SK-N-SH (cell line): ENCODE results near the gene SPO11. TPM values are rescaled to one million over a fixed set of nuclear protein-coding genes. Genes with fewer than 3 reads are reported as not detected.

ENCODE experiments used
- CTCF ChIA-PET: fragments of 300-600, 350-600 bp; formaldehyde crosslinking; extraction: SDS; loops from one replicate; lab custom pipeline; 2021; lab: Yijun Ruan, JAX
- POLR2A ChIA-PET: fragments of 350-600 bp; sonication (Branson Sonifier 250); formaldehyde crosslinking; extraction: SDS; loops from one replicate; lab custom pipeline; 2020; ENCODE audit warnings: antibody characterized with exemption, inconsistent platforms; lab: Yijun Ruan, JAX
- DNase-seq: peaks from one replicate; pipeline ENCODE4 v3.0.0; 2012
- H2AFZ ChIP-seq: fragments of 200-600 bp; sonication (generic); 2 replicates; pipeline ENCODE4 v1.8.1; 2016; ENCODE audit warnings: antibody characterized with exemption, mild to moderate bottlenecking, low read depth
- H3F3A ChIP-seq: fragments of 200-600 bp; sonication (generic); replicated peaks from 2 replicates; pipeline ENCODE3; 2016; ENCODE audit warnings: antibody characterized with exemption, mild to moderate bottlenecking; ENCODE audit not compliant: insufficient read depth
- H3K27ac ChIP-seq, 2 experiments: fragments of 200-500 bp in 1 of 2; fragments of 200-600 bp in 1 of 2; sonication (Bioruptor generic) in 1 of 2; sonication (generic), shearing (Covaris generic) in 1 of 2; 2 replicates each; pipeline versions ENCODE4 v1.5.1 to v1.6.1; 2014 to 2016; ENCODE audit warnings: low read depth in 2 of 2, inconsistent platforms in 1 of 2, low read length in 1 of 2, mild to moderate bottlenecking in 1 of 2, mixed read lengths in 1 of 2
- H3K27me3 ChIP-seq: fragments of 200-600 bp; sonication (generic), shearing (Covaris generic); 2 replicates; pipeline ENCODE4 v1.6.1; 2016; ENCODE audit warnings: mixed run types; ENCODE audit not compliant: insufficient read depth
- H3K36me3 ChIP-seq, 2 experiments: fragments of 200-500 bp in 1 of 2; fragments of 200-600 bp in 1 of 2; sonication (Bioruptor generic) in 1 of 2; sonication (generic) in 1 of 2; replicated peaks in 1 of 2; 2 replicates each; pipeline versions ENCODE3 to v1.5.1; 2014 to 2016; ENCODE audit warnings: low read length in 1 of 2, mild to moderate bottlenecking in 1 of 2; ENCODE audit not compliant: insufficient read depth in 2 of 2, control insufficient read depth in 1 of 2
- H3K4me1 ChIP-seq, 2 experiments: fragments of 200-500 bp in 1 of 2; fragments of 200-600 bp in 1 of 2; sonication (Bioruptor generic) in 1 of 2; sonication (generic), shearing (Covaris generic) in 1 of 2; 2 replicates each; pipeline versions ENCODE4 v1.5.1 to v1.6.1; 2014 to 2016; ENCODE audit warnings: low read depth in 1 of 2, low read length in 1 of 2, mixed run types in 1 of 2; ENCODE audit not compliant: insufficient read depth in 2 of 2, control insufficient read depth in 1 of 2
- H3K4me2 ChIP-seq: fragments of 200-600 bp; sonication (generic), shearing (Covaris generic); 2 replicates; pipeline ENCODE4 v1.6.1; 2017; ENCODE audit warnings: mixed run types
- H3K4me3 ChIP-seq, 2 experiments: fragments of 200-500 bp in 1 of 2; fragments of 200-600 bp in 1 of 2; sonication (Bioruptor generic) in 1 of 2; sonication (generic), shearing (Covaris generic) in 1 of 2; 2 replicates each; pipeline versions ENCODE4 v1.5.1 to v1.8.1; 2014 to 2016; ENCODE audit warnings: low read depth in 2 of 2, inconsistent platforms in 1 of 2, low read length in 1 of 2, mild to moderate bottlenecking in 1 of 2, mixed read lengths in 1 of 2, moderate library complexity in 1 of 2
- H3K79me2 ChIP-seq: fragments of 200-600 bp; sonication (generic); 2 replicates; pipeline ENCODE4 v1.8.1; 2017; ENCODE audit warnings: mild to moderate bottlenecking; ENCODE audit not compliant: insufficient read depth
- H3K9ac ChIP-seq: fragments of 200-600 bp; sonication (generic); 2 replicates; pipeline ENCODE4 v1.6.1; 2017; ENCODE audit warnings: mixed run types
- H3K9me2 ChIP-seq: fragments of 200-600 bp; sonication (generic); 2 replicates; pipeline ENCODE4 v1.6.1; 2017; ENCODE audit warnings: mixed run types
- H3K9me3 ChIP-seq: fragments of 200-600 bp; sonication (generic); 2 replicates; pipeline ENCODE4 v1.6.1; 2017; ENCODE audit warnings: mixed run types, mild to moderate bottlenecking, moderate library complexity
- H4K20me1 ChIP-seq: fragments of 200-600 bp; sonication (generic); 2 replicates; pipeline ENCODE4 v1.6.1; 2017; ENCODE audit warnings: mild to moderate bottlenecking, mixed run types; ENCODE audit not compliant: insufficient read depth
- EP300 ChIP-seq, 2 experiments: IDR thresholded peaks; 2 replicates each; pipeline versions ENCODE4 v1.4.0 to v1.6.1; 2012; ENCODE audit warnings: borderline replicate concordance in 1 of 2, low read depth in 1 of 2, low read length in 1 of 2
- FOSL2 ChIP-seq: IDR thresholded peaks from 2 replicates; pipeline ENCODE4 v1.4.0; 2012; ENCODE audit warnings: low read depth, mild to moderate bottlenecking, moderate library complexity, borderline replicate concordance
- FOXJ3 ChIP-seq: sonication (generic); formaldehyde crosslinking; IDR thresholded peaks from 2 replicates; pipeline ENCODE4 v1.5.1; 2020; ENCODE audit warnings: mild to moderate bottlenecking, missing genetic modification reagents
- IRF3 ChIP-seq: fragments of 150-350 bp; IDR thresholded peaks from 2 replicates; pipeline ENCODE4 v1.6.1; 2016; ENCODE audit warnings: mild to moderate bottlenecking, low read depth, low read length
- MAX ChIP-seq: IDR thresholded peaks from 2 replicates; pipeline ENCODE4 v1.4.0; 2012; ENCODE audit warnings: low read depth
- MEF2A ChIP-seq: IDR thresholded peaks from 2 replicates; pipeline ENCODE4 v1.4.0; 2012; ENCODE audit warnings: low read depth, borderline replicate concordance
- PBX3 ChIP-seq: IDR thresholded peaks from 2 replicates; pipeline ENCODE4; 2012
- RAD21 ChIP-seq: IDR thresholded peaks from 2 replicates; pipeline ENCODE4 v1.6.1; 2012; ENCODE audit warnings: mild to moderate bottlenecking, low read length
- SIN3A ChIP-seq: IDR thresholded peaks from 2 replicates; pipeline ENCODE4 v1.6.1; 2012; ENCODE audit warnings: low read depth, mild to moderate bottlenecking, low read length, moderate library complexity, borderline replicate concordance
- SMC3 ChIP-seq: IDR thresholded peaks from 2 replicates; pipeline ENCODE4 v1.6.1; 2012; ENCODE audit warnings: low read depth, low read length, improper control_type of control experiment
- TAF1 ChIP-seq: IDR thresholded peaks from 2 replicates; pipeline ENCODE4 v1.6.1; 2012; ENCODE audit warnings: low read depth, mild to moderate bottlenecking, low read length, moderate library complexity, borderline replicate concordance
- TEAD4 ChIP-seq: IDR thresholded peaks from 2 replicates; pipeline ENCODE4 v1.4.0; 2012; ENCODE audit warnings: mild to moderate bottlenecking, borderline replicate concordance; ENCODE audit not compliant: insufficient read depth
- USF1 ChIP-seq: IDR thresholded peaks from 2 replicates; pipeline ENCODE4 v1.4.0; 2012; ENCODE audit warnings: low read depth, borderline replicate concordance
- USF2 ChIP-seq: fragments of 150-350 bp; IDR thresholded peaks from 2 replicates; pipeline ENCODE4 v1.6.1; 2017; ENCODE audit warnings: antibody characterized with exemption, low read length, low read depth, borderline replicate concordance
- YY1 ChIP-seq: IDR thresholded peaks from 2 replicates; pipeline ENCODE4 v1.4.0; 2012; ENCODE audit warnings: low read depth, mild to moderate bottlenecking
- WGBS: methylation state at CpG from one replicate; pipeline ENCODE4 v1.1.6; 2017; ENCODE audit warnings: low lambda C conversion rate; 5-methylcytosine and 5-hydroxymethylcytosine counted together
- polyA plus RNA-seq, 3 experiments: library from polyadenylated mRNA; depleted of rRNA; stranded (reverse); fragments of >200 nt; gene quantifications; 2 replicates each; pipeline ENCODE4 v1.2.3, GENCODE V29; 2012

Gene SPO11
- polyA plus RNA-seq, 1 of the 3 experiments (the other 2 are of a cell fraction), result not detected

- H3K9me2 ChIP-seq, result no peaks in the 10 kb centered on the region
- no peak for DNase-seq
- H3K4me1 ChIP-seq, result no peaks in the 10 kb centered on the region
- no peaks in the 10 kb centered on the region for H3K9me3 ChIP-seq
- WGBS, result 83% methylated on average over 3 of the region's 3 CpGs
- H3K27me3 ChIP-seq, result no peaks in the 10 kb centered on the region
- no peaks in the 10 kb centered on the region for H3F3A ChIP-seq
- H2AFZ ChIP-seq, result no peak overlapping the region
- H3K27ac ChIP-seq, result no peak overlapping the region
- 0 out of 2 replicates have a peak, but pooled peaks cover 3% of the 10 kb centered on the region for H3K79me2 ChIP-seq
- TF ChIP-seq FOXJ3 (CRISPR knock-in tag), result no peak
- no peak for TF ChIP-seq EP300 (IDR thresholded peaks at IDR 0.05; ENCODE audit: borderline replicate concordance in 1 of 2, low read depth in 1 of 2, low read length in 1 of 2)
- TF ChIP-seq TAF1, result no peak
- TF ChIP-seq PBX3, result no peak
- TF ChIP-seq USF1, result no peak
- TF ChIP-seq YY1, result no peak
- TF ChIP-seq, all 33 proteins: peak for 0
- ChIA-PET POLR2A (no interaction called here), CTCF (interaction anchor here (1.7 to 2.0 kb wide), 2 partner anchors 18 to 126 kb away, joined by 4 to 8 read pairs; partner anchors contain the start of gene RAE1)
- peaks cover 50 to 89% of the 10 kb centered on the region in 2 experiments for H3K36me3 ChIP-seq
- H3K4me3 ChIP-seq, result no peak overlapping the region
- no peak overlapping the region for H3K9ac ChIP-seq
- no peak overlapping the region for H3K4me2 ChIP-seq
- H4K20me1 ChIP-seq, result no peaks in the 10 kb centered on the region
Observed at GRCh38 chr20:57369596-57369995, 40.0 kb downstream of the SPO11 start.

- ChIA-PET POLR2A (no interaction called here), CTCF (interaction anchor here (1.7 to 2.0 kb wide), 2 partner anchors 18 to 125 kb away, joined by 4 to 8 read pairs; partner anchors contain the start of gene RAE1)
- H3K4me3 ChIP-seq, result no peak overlapping the region
- no peaks in the 10 kb centered on the region for H3F3A ChIP-seq
- H3K4me1 ChIP-seq, result no peaks in the 10 kb centered on the region
- no peaks in the 10 kb centered on the region for H3K27me3 ChIP-seq
- H3K79me2 ChIP-seq, result no peaks in the 10 kb centered on the region
- no peaks in the 10 kb centered on the region for H4K20me1 ChIP-seq
- no peaks in the 10 kb centered on the region for H3K9me3 ChIP-seq
- H3K9ac ChIP-seq, result no peak overlapping the region
- peaks cover 45 to 89% of the 10 kb centered on the region in 2 experiments for H3K36me3 ChIP-seq
- WGBS, result 92% methylated on average over 9 of the region's 9 CpGs
- TF ChIP-seq SMC3 (no peak), MAX (no peak), FOSL2 (no peak), MEF2A (no peak), IRF3 (no peak), USF2 (no peak), TEAD4 (no peak), RAD21 (no peak), SIN3A (no peak), EP300 (IDR thresholded peaks at IDR 0.05; ENCODE audit: borderline replicate concordance in 1 of 2, low read depth in 1 of 2, low read length in 1 of 2) (no peak)
- no peak overlapping the region for H3K4me2 ChIP-seq
- H3K27ac ChIP-seq, result no peak overlapping the region
- no peaks in the 10 kb centered on the region for H3K9me2 ChIP-seq
- H2AFZ ChIP-seq, result no peak overlapping the region
- DNase-seq, result no peak
Observed at GRCh38 chr20:57370316-57370715, 40.7 kb downstream of the SPO11 start.
